H1 (cell line): ENCODE measurements around the gene RNF5. TPM values are rescaled to one million over a fixed set of nuclear protein-coding genes. Genes with fewer than 3 reads are reported as not detected.

Experiments
- ATF2 ChIP-seq: IDR thresholded peaks from 2 replicates; pipeline ENCODE4 v1.6.1; 2012; ENCODE audit warnings: low read length, inconsistent platforms
- CEBPB ChIP-seq: IDR thresholded peaks from 2 replicates; pipeline ENCODE4 v1.6.1; 2012; ENCODE audit warnings: low read depth, low read length
- EP300 ChIP-seq, 2 experiments: IDR thresholded peaks; 1 replicate in 1 of 2; 2 replicates in 1 of 2; pipeline ENCODE4 v1.6.1; 2011 to 2012; ENCODE audit warnings: low read depth in 2 of 2, low read length in 2 of 2, mild to moderate bottlenecking in 2 of 2, borderline replicate concordance in 1 of 2, inconsistent platforms in 1 of 2, moderate library complexity in 1 of 2
- FOSL1 ChIP-seq: IDR thresholded peaks from 2 replicates; pipeline ENCODE4 v1.6.1; 2011; ENCODE audit warnings: mild to moderate bottlenecking, low read depth, low read length, moderate library complexity; ENCODE audit not compliant: insufficient read depth
- GABPA ChIP-seq: IDR thresholded peaks from 2 replicates; pipeline ENCODE4 v1.6.1; 2011; ENCODE audit warnings: mild to moderate bottlenecking, low read length, moderate library complexity, borderline replicate concordance; ENCODE audit not compliant: insufficient read depth
- KDM1A ChIP-seq: fragments of 200-600, 300-600 bp; sonication (generic); IDR thresholded peaks from 2 replicates; pipeline ENCODE4 v1.7.1; 2016; ENCODE audit warnings: mild to moderate bottlenecking, low read length, borderline replicate concordance
- MAFK ChIP-seq: IDR thresholded peaks from 2 replicates; pipeline ENCODE4 v1.6.1; 2012; ENCODE audit warnings: low read depth, mild to moderate bottlenecking, improper control_type of control experiment, low read length
- PHF8 ChIP-seq: fragments of 200-600 bp; sonication (generic); conservative IDR thresholded peaks from 2 replicates; pipeline ENCODE4 v1.7.1; 2012; ENCODE audit warnings: low read depth, mild to moderate bottlenecking, inconsistent platforms, low read length, moderate library complexity
- POLR2A ChIP-seq, 2 experiments: IDR thresholded peaks; 1 replicate in 1 of 2; 2 replicates in 1 of 2; pipeline ENCODE4 v1.6.1; 2011; ENCODE audit warnings: low read depth in 2 of 2, low read length in 2 of 2, mild to moderate bottlenecking in 2 of 2; ENCODE audit errors: control extremely low read depth in 1 of 2
- RAD21 ChIP-seq, 2 experiments: IDR thresholded peaks in 1 of 2; conservative IDR thresholded peaks in 1 of 2; 2 replicates each; pipeline ENCODE4 v1.6.1; 2011; ENCODE audit warnings: low read depth in 2 of 2, low read length in 2 of 2, improper control_type of control experiment in 1 of 2, inconsistent platforms in 1 of 2, mild to moderate bottlenecking in 1 of 2, moderate library complexity in 1 of 2
- YY1 ChIP-seq: IDR thresholded peaks from 2 replicates; pipeline ENCODE4 v1.6.1; 2011; ENCODE audit warnings: low read depth, mild to moderate bottlenecking, low read length
- polyA plus RNA-seq, 7 experiments: library from polyadenylated mRNA; depleted of rRNA in 3 of 7; stranded (reverse) in 5 of 7; unstranded in 2 of 7; fragments of >200 nt in 5 of 7; fragments of 200-250 nt in 2 of 7; gene quantifications; 1 replicate in 5 of 7; 2 replicates in 1 of 7; 4 replicates in 1 of 7; pipeline versions ENCODE4 v1.2.1 to v1.2.3, GENCODE V29; 2011 to 2013; ENCODE audit warnings: missing spikeins in 2 of 7, mixed read lengths in 2 of 7
- total RNA-seq: library from RNA; stranded (reverse); fragmentation: NEBNext Ultra II Directional; extraction: Animal tissue kit (Norgen Biotek cat#: 25700); gene quantifications from 2 replicates; pipeline ENCODE4 v1.2.1, GENCODE V29; 2021

Gene RNF5
- total and polyA plus RNA-seq, 2 of the 8 experiments (the other 6 are each of a cell fraction or from before 2014, with no cell fraction given): 90.0 to 158 TPM

GRCh38 chr6:32152769-32153563 lies 25.2 kb upstream of the RNF5 start (continued):
- TF ChIP-seq KDM1A (no peak), ATF2 (no peak), EP300 (IDR thresholded peaks at IDR 0.05; ENCODE audit: borderline replicate concordance in 1 of 2, low read depth in 2 of 2, low read length in 2 of 2) (no peak), RAD21 (IDR thresholded peaks at IDR 0.05 in 1 of 2, conservative IDR thresholded peaks at IDR 0.05 in 1 of 2; ENCODE audit: low read depth in 2 of 2, low read length in 2 of 2) (no peak), CEBPB (no peak), MAFK (peak; percentile 44; the same call in 1 of the 2 replicates), GABPA (no peak), FOSL1 (no peak), POLR2A (IDR thresholded peaks at IDR 0.05; ENCODE audit: control extremely low read depth in 1 of 2, low read depth in 2 of 2, low read length in 2 of 2) (no peak), YY1 (no peak), PHF8 (no peak)
